Esophagus mucosa (tissue), 1 donor: ENCODE results near the gene PGAP1. TPM values are rescaled to one million over a fixed set of nuclear protein-coding genes. Genes with fewer than 3 reads are reported as not detected.

ENCODE experiments used
- ATAC-seq: fragments of 200-7000 bp; cut with Tn5 transposase; one replicate; pipeline ENCODE4 v1.9.1; 2020
- total RNA-seq: library from RNA; stranded (reverse); gene quantifications from one replicate; pipeline ENCODE4 v1.2.4, GENCODE V29; 2023
- donor health status: DM: yes; HTN: yes; CAD: no.

The PGAP1 gene, protein sequence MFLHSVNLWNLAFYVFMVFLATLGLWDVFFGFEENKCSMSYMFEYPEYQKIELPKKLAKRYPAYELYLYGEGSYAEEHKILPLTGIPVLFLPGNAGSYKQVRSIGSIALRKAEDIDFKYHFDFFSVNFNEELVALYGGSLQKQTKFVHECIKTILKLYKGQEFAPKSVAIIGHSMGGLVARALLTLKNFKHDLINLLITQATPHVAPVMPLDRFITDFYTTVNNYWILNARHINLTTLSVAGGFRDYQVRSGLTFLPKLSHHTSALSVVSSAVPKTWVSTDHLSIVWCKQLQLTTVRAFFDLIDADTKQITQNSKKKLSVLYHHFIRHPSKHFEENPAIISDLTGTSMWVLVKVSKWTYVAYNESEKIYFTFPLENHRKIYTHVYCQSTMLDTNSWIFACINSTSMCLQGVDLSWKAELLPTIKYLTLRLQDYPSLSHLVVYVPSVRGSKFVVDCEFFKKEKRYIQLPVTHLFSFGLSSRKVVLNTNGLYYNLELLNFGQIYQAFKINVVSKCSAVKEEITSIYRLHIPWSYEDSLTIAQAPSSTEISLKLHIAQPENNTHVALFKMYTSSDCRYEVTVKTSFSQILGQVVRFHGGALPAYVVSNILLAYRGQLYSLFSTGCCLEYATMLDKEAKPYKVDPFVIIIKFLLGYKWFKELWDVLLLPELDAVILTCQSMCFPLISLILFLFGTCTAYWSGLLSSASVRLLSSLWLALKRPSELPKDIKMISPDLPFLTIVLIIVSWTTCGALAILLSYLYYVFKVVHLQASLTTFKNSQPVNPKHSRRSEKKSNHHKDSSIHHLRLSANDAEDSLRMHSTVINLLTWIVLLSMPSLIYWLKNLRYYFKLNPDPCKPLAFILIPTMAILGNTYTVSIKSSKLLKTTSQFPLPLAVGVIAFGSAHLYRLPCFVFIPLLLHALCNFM
- total RNA-seq: 10.5 TPM

GRCh38 chr2:196926562-196927375 lies at the start of gene PGAP1:
Gene PGAP1, minus strand, starts transcription at chr2:196926707. Its CDS starts 91 bp downstream, at chr2:196926616.
- peak; percentile 96 for ATAC-seq

GRCh38 chr2:196974970-196975369 lies 48.5 kb upstream of the PGAP1 start:
- ATAC-seq: no peak

- ATAC-seq: peak; percentile 35
These were observed 45.2 kb upstream of the PGAP1 start for GRCh38 chr2:196971574-196972279.

DNA sequence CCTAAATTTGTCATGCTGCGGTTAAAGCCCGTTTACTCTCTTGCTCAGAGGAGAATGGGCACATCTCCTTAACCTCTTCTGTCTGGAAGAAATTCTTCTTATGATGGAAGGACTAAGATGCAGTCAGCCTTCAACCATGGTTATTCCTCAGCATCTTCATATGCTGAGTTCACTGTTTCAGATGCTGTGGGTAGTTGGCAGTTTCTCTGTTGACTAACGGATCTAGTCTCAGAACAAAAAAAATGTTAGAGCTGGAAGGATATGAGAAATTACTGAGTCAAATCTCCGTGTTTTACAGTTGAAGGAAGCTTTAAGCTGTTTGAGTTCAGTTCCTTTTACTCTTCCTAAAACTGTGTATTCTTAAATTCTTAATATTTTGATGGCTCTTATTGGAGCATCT lies 43.6 kb upstream of the PGAP1 start:
- no peak for ATAC-seq

DNA sequence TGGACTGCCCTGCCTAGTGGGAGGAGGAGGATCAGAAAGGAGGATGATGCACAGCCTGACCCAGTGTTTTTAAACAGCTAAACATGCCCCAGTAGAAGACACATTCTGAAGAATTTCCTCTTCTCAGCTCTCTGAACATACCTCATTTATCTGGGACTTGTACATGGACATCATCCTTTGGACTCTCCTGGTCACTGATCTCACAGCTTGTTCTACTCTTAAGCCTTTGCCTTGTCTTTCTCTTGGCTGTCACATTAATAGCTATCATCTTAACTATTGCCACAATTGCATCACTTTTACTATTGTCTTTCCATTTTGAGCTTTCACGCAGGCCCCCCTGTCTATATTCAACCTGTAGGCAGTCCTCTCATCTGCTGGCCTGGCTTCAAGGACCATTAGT lies 42.0 kb upstream of the PGAP1 start:
- ATAC-seq: no peak

DNA sequence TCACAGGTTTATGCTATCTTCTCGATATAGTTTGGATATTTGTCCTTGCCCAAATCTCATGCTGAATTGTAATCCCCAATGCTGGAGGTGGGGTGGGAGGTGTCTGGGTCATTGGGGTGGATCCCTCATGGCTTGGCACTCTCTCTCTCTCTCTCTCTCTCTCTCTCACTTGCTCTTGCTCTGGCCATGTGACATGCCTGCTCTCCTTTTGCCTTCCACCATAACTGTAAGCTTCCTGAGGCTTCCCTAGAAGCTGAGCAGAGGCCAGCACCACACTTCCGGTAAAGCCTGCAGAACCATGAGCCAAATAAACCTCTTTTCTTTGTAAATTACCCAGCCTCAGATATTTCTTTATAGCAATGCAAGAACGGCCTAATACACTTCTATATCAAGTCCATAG lies 41.3 kb upstream of the PGAP1 start:
- ATAC-seq: no peak

- no peak for ATAC-seq
These were observed 40.6 kb upstream of the PGAP1 start for GRCh38 chr2:196967116-196967515.

GRCh38 chr2:196966061-196966460 lies 39.6 kb upstream of the PGAP1 start:
- ATAC-seq: no peak

DNA sequence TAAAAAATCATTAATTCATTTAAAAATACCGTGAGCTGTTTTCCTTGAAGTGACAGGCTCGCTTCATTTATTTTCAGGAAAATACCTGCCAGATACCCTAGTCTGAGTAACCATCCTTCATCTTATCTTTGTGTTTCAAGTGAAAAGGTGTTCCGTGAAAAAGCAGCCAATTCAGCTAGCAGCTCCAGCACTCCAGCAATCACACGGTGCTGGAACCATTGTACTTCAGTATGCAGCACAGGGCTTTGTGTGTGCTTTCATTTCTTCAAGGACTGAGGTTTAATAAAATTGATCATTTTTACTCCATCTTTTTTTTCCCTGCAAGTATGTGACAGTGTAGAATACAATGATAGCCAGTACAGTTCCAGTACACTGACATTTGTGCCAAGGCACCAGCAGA lies 39.1 kb upstream of the PGAP1 start:
- no peak for ATAC-seq

GRCh38 chr2:196963961-196964360 lies 37.5 kb upstream of the PGAP1 start:
- no peak for ATAC-seq

DNA sequence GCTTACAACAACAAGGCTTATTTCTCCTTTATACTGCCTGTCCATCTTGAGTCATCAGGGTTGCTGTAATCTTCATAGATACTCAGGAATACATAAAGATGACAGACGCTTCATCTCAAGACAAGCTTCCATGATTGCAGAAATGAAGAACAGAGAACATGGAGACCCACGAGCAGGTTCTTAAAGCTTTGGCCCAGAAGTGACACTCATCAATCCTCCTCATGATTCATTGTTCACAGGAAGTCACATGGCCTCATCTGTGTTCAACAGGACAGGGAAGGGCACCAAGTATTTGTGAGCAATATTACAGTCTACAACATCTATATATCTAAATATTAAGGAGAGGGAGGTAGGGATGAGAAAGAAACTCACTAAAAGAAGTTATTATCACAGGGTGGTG lies 36.5 kb upstream of the PGAP1 start:
- ATAC-seq: peak; percentile 41

- ATAC-seq: no peak
These were observed 35.8 kb upstream of the PGAP1 start for GRCh38 chr2:196962325-196962724.

DNA sequence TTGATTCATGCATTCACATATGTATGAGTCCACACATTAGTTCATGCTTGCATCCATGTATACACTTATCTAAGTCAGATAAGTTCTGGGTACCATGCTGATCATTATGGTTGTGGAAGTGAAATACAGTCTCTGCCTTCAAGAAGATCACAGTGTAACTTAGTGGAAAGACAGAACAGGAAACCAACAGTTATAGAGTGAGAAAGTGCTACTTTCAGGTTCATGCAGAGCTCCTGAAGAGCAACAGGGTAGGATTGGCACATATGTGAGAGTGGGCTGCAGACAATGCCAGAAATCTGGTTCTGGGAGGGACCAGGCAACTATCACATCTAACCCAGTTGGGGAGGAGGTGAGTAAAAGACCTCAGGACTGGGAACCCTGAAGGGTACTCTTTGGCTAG lies 35.4 kb upstream of the PGAP1 start:
- ATAC-seq: no peak

DNA sequence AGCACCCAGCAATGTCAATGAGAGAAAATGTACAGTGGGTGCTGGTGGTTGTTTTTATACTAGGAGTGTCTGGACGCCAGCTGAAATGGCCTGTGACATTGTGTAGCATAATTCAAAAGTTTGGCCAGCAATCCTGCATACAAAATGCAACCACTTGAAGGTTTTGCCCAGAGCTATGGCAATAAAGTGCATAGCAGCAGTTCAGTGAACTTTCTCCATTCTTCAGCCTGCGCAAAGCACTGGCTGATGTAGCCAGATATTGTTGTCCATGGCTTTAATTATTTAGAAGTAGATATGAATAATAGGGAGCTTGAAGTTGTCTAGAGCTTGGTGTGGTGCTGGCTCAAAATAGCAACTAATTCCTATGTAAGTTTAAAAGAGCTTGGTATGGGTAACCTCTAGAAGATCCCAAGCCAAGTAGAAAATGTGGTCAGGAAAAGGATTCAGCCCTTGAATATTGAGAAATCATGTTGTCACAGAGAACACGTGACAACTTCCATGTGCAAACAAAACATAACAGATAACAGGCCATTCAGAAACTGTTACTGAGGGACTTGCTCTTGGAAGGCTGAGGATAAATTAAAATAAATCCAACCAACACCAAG lies 33.3 kb upstream of the PGAP1 start:
- no peak for ATAC-seq

DNA sequence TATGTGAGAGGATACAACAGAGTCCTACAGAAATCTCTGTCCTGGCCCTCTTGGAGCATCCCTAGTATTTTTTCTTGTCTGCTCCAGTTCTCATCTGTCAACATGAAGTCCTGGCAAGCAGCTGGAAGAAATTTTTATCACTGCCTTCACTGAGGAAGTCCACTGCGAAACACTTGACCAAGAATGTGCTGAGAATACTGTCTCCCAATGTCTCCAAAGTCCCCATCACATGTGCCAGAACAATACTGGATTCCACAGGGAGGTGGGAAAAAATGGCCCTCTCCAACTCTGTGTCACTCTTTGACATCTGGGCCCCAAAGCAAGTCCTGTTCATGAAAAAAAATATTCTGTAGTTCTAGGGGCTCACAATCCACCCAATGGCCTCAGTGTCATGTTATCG lies 32.8 kb upstream of the PGAP1 start:
- no peak for ATAC-seq

GRCh38 chr2:196957881-196958525 lies 31.5 kb upstream of the PGAP1 start:
- ATAC-seq: no peak

DNA sequence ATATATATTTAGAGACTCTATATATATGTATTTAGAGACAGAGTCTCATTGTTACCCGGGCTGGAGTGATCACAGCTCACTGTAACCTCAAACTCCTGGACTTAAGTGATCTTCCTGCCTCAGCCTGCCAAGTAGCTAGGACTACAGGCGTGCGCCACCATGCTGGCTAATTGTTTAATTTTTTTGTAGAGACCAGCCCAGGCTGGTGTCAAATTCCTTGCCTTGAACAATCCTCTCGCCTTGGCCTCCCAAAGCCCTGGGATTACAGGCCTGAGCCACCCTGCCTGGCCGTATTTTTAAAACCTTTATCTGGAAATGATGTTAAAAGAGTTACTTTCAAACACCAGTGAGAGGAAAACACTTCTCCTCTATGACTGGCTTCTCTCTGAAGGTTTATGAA lies 30.9 kb upstream of the PGAP1 start:
- no peak for ATAC-seq

DNA sequence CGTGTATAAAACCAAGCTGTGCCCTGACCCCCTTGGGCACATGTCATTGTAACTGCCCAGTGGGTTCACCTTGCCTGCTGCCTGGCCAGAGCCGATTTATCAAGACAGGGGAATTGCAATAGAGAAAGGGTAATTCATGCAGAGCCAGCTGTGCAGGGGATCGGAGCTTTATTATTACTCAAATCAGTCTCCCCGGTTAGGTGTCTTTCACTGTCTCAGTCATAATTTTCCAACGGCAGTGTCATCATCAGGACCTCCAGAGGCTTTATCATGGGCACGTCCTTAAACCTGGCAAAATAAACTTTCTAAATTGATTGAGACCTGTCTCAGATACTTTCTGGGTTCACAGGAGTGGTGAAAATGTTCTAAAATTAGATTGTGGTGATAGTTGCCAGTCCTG lies 29.6 kb upstream of the PGAP1 start:
- ATAC-seq: no peak

DNA sequence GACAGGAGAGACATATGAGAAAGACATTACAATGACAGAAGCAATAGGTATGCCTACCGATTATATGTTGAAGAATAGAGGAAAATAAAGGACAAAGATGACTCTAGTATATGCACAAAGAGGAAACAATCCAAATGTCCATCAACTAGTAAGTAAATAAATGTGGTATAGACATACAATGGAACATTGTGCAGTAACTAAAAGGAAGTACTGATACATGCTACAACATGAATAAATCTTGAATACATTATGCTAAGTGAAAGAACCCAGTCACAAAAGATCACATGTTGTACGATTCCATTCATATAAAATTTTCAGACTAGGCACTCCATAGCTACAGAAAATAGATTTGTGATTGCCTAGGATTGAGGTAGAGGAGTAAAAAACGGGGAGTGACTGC lies 28.5 kb upstream of the PGAP1 start:
- ATAC-seq: peak; percentile 79

- no peak for ATAC-seq
These were observed 27.5 kb upstream of the PGAP1 start for GRCh38 chr2:196954001-196954400.

DNA sequence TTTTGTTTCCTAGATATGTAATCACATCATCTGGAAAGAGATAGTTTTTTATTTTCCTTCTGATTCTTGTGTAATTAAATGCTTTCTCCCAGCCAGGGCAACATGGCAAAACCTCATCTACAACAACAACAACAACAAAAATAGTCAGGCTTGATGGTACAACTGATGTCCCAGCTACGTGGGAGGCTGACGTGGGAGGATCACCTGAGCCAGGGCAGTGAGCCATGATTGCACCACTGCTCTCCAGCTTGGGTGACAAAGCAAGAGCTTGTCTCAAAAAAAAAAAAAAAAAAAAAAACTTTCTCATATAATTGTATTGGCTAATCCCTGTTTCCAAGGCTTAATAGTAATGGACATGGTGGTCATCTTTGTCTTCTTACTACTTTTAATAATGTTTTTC lies 26.4 kb upstream of the PGAP1 start:
- no peak for ATAC-seq
